GM21360 (cell line): ENCODE results near the gene SEMA3D.

Source experiments
- ATAC-seq: cut with Tn5 transposase; IDR thresholded peaks from one replicate; pipeline ENCODE4 v1.9.1; 2021; ENCODE audit warnings: mild to moderate bottlenecking, moderate library complexity; ENCODE audit not compliant: unreplicated experiment

Gene SEMA3D

DNA sequence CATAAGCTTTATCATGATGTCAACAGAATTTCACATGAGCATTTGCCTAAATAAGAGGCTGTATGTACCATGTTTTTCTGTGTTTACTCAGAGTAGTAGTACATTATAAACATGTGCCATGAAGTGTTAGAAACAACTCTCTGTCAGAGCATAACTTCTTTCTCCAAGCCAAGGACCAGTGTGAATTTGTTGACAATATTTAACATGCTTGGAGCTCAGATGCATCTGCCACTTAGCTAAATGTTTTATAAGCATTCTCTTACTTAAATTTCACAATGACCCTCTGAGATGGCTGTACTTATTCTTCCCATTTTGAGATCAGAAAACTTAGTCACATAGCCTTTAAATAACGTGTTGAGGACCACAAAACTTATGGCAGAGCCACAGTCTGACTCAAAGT lies 105.0 kb downstream of the SEMA3D start:
- no peak for ATAC-seq

DNA sequence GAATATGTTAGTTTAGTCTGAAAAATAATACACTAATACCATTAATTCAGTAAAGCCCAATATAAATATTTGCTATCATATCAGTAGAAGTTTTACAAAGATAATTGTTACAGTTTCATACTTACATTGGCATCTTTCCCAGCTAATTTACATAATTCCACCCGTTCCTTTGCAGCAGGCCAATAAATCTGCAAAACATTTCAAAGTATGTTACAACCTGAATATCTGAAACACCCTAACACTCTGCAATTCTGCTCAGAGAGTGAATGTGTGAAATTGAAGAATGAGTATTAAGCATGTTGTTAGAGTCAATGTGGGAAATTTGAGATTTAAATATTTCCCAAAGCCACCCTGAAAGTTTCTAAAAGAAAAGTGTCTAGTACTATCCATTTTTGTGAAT lies 105.5 kb downstream of the SEMA3D start:
- no peak for ATAC-seq

DNA sequence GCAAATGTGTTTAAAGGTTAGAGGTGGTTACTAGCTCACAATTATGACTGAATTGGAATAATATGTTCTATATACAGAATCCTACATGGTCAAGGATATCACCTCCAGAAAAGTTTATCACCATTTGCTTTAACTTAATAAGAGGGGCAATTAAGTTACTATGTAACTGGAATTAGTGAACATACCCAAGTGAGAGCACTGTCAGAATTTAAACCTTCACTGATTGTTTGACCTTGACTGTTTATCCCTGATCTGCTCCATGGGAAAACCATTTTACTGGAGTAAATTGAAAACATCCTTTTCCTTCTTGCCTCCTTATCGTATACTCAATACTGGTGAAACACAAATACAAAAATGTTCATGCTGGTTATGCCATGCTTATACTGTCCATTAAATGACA lies 107.4 kb downstream of the SEMA3D start:
- no peak for ATAC-seq

DNA sequence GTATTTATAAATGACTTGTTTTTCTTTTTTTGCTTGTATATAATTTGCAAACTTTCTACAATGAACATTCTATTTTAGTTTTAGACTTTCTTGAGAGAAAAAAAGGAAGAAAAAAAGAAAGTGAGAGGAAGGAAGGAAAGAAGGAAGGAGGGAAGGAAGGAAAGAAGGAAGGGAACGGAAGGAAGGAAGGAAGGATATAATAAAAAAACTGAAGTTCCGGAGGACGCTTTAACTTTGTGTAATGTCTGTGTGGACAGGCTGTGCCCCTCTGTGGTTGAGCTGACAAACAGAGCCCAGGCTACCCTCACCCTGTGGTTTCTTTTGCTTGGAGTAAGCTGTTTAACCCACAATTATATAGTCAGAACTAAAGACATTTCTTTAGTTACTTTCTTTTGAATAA lies 108.7 kb downstream of the SEMA3D start:
- no peak for ATAC-seq

DNA sequence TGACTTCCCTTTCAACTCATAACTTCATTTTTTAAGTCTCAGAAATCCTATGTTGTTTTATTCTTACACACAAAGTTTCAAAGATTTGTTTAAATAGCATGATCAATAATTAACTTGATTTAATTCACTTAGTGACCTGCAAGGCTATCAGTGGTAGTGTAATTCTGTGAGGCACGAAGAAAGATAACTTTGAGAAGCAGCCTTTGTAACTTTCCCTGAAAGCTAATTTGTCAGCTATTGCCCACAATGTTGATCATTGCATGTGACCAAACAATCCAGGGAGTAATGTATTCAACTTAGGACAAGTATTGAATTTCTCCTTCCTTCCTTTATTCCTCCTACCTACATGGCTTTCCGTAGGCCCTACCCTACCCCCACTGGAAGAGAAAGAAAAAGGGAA lies 111.0 kb downstream of the SEMA3D start:
- ATAC-seq = no peak

DNA sequence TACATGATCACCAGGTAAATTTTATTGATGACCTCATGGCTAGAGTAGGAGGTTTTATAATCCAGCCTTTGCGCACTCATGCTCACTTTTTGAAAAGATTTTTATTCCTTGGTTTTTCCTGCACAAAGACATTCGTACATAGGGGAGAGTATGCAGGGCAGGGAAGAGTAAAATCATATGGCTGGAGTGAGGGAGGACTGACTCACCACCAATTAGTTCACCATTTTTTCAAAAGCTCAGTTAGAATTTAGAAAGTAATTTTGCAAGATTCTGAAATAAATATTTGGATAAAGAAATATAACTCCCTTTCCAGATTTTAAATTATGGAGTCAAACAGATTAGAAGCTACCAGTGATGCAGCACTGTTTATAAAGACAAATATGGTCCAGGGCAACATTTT lies 111.9 kb downstream of the SEMA3D start:
- ATAC-seq = no peak

DNA sequence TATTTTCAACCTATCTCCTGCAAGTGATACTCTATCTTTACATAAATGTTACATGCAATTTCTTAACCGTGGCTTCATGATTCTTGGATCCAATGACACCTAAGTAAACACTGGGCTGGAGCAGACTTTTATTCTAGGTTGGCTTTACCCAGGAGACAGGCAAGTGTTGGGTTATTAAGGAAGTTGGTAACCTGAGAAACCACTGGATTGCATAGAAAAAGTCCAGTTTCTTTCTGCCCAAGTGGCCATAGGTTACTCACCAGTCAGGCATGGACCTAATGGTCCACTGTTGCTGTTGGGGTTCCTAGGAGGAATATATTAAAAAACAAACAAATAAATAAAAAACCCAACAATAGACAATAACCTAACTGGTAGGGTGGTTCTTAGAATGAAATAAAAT lies 112.8 kb downstream of the SEMA3D start:
- no peak for ATAC-seq

DNA sequence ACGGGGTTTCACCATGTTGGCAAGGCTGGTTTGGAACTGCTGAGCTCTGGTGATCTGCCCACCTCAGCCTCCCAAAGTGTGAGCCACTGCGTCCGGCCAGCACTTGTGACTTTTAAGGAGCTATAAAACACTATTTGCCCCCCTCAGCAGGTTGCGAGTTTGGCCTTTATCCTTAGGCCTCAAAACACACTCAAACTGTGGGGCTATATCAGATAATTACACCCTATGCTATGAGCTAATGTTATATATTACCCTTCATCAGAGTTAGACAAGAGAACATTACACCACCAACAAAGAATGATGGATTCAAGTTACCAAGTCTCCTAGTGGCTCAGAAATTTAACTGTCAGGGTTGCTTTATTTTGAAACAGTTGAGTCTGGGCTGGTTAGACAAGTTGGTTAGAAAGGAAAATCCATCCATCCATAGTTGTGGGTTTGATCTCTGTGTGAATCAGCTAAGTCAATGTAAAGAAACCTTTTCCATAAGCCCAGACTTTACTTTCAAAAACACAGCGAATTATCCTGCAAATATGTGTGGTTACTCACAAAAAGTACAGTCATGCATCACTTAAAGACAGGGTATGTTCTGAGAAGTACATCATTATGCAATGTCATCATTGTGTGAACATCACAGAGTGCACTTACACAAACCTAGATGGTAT lies 115.8 kb downstream of the SEMA3D start:
- no peak for ATAC-seq

DNA sequence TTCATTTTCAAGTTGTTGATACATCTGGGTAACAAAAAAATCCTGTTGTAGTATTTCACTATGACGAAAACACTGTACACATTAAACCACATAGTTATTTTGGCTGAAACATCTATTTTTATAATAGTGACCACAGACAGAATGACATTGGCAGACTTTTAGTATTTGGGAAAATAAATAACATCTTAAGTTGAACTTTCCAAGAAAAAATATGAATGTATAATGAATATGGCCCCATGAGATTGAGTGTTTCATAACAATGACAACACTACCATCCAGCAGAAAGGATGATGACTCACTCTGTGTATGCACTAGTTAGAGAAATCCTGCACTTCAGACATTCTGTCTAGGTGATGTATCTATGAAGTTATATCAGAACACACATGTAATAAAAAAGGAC lies 118.1 kb downstream of the SEMA3D start:
- no peak for ATAC-seq

DNA sequence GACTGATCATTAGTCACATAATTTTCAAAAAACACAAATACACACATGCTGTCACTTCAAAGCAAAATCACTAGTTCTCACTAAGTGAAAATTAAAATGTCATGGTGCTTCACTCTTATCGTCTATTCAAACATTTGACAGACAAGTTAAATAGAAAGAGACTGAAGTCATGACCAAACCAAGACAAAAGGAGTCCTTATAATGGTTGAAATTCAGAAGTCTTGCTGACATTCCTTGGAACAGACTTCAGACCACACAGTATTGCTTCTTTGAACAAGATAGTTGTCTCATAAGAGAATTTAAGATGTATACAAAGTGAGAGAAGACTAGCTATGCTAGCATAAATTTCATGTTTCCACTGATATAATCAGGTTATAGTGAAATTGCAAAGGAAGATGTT lies 119.5 kb downstream of the SEMA3D start:
- no peak for ATAC-seq

DNA sequence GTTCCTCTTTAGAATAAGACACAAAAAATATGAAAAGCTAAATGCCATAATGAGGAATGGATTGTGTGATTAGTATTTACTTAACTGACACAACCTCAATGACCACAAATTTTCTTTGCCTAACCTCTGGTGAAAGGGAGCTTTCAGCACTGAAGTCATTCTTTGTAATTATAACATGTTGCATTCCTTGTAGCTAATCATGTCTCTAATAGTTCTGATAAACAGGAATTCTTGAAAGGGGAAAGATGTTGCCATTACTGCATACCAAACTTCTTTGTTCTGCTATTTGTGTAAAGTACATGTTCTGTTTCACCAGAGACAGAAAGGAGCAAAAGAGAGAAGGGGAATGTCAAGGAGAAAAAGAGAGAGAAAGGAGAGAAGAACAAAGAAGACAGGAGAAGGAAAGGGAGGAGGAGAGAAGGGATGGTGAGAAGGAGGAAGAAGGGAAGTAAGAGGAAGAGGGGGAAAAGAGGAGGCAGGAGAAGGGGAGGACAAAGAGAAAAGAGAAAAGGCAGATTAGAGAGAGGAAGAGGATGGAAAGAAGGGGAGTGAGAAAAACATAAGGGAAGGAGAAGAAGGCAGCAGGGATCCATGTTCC lies 120.9 kb downstream of the SEMA3D start:
- ATAC-seq = no peak

DNA sequence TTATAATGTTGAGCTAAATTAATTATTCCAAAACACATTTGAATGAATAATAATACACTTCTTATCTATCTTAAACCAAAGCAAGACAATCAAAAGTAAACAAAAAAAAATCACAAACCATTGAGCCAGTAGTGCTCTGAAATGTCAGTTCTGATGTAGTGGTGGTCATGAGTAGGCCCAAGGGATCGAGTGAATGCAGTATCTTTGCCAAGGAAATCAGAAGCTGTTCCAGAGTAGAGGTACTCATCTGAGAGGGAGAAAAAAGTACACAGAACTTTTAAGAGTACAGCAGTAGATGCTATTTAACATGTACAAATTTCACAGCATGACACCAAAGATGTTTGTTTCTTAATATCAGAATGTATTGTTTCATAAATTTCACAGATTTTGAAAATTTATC lies 121.5 kb downstream of the SEMA3D start:
- ATAC-seq = no peak

DNA sequence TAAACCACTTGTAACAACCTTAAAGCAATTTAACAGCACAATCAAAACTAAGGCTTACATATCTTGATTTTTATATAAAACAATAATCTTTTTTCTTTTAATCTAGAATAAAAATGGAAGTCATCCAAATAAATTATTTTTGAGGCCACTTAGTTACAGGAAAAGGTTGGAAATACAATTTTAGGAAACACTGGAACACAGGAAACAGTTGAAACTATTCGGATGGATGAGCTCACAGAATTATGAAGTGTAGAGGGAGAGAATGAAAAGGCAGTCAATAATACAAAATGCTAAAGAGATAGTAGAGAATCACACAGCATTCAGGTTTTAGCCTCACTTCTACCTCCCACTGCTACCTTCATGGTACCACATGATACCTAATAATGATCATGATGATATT lies 124.2 kb downstream of the SEMA3D start:
- ATAC-seq = no peak

DNA sequence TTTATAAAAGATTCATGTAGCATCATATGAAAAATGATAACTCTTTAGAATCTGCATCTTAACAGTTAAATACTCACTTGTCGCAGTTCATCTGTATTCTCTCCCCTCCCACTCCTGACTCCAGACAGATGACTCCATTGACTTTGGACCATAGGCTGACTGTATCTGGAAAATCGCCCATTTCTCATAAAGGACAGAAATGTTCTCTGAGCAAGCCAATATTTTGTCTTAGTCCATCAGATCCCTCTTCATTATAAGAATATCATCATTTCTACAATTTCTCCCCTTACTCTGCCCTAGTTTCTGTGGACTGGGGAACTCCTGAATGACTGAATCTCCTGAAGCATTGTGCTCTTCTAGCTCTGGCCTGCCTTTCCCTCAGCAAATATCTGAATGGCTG lies 125.4 kb downstream of the SEMA3D start:
- no peak for ATAC-seq

DNA sequence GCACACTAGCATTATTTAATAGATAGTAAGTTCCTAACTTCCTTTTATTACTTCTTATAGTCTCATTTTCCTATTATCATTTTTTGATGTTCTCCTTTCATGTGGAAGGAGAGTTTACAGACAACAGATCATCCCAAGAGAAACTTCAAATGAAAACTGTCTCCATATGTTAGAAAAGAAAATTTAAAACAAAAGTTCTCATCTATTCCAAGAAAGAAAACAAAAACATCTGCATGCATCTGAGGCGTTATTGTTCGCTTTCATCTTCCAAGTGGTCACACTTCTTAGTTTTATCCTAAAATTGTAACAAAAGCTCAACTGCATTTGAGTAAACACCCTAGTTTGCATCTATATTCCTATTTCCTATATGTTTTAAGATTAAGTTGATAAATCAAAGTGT lies 126.2 kb downstream of the SEMA3D start:
- ATAC-seq = no peak

DNA sequence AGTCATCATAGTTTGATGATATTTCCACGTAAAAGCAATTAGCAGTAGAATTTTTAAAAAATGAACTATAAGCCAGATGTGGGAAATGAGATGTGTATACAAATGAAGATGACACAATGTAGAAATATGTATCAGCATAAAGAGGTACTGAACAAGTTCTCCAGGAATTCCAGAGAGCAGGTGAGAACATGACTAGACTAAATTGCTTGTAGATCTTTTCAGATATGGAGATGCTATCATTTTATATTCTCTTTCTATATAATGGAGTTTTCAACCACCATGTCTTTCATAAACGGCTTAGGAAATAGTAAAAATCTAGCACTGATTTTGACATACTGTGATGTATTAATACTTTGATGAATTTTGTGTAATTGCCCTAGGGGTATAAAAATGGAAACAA lies 130.9 kb downstream of the SEMA3D start:
- ATAC-seq = no peak

DNA sequence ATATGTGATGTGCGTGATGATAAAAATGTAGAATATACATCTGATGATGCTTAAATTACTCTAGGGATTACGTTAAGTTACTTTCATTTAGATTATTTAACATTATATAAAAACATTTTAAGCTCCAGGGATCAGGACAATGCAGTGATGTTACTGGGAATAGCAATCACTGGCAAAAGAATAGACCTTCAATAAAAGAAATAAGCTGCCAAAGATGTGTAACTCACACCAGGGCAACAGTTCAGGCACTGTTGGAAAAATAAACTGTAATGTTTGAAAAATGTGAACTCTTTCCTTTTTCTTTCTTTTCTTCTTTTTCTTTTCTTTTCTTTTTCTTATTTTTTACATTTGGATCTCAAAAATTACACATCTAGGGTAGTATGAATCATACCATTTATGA lies 131.7 kb downstream of the SEMA3D start:
- ATAC-seq = no peak

DNA sequence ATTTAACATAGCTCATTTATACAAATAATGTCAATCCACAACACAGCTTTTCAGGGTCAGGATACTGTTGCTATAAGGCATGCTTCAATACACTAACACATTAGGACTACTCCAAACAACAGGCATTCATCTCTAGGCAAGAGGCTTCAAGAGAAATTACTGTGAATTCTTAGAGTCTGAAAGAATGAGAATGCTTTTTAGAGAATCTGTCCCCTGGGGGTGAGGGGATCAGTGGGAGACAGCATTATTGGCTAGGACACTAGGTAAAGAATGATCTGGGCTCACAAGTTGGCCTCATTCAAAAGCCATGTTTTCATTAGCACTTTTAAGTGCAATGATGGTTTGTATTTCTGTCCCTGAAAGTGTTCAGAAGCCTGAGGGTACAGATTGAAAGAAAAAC lies 132.6 kb downstream of the SEMA3D start:
- no peak for ATAC-seq

DNA sequence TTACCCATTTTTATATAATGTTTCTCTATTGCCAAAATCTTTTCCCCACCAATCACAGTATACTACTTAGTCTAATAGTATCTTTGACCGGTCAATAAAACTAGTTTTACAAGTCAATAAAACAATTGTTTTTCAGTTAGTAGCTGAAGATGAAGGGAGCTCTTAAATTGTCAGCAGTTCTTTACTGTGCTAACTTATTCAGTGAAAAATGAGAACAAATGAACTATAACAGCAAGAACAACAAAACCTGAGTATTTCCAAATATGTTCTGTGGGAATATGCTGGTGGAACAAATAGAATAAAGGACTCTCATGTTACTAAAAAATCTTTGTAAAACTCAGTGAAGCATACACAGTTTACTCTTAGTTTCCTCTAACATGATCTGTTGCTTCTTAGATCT lies 134.0 kb downstream of the SEMA3D start:
- no peak for ATAC-seq

DNA sequence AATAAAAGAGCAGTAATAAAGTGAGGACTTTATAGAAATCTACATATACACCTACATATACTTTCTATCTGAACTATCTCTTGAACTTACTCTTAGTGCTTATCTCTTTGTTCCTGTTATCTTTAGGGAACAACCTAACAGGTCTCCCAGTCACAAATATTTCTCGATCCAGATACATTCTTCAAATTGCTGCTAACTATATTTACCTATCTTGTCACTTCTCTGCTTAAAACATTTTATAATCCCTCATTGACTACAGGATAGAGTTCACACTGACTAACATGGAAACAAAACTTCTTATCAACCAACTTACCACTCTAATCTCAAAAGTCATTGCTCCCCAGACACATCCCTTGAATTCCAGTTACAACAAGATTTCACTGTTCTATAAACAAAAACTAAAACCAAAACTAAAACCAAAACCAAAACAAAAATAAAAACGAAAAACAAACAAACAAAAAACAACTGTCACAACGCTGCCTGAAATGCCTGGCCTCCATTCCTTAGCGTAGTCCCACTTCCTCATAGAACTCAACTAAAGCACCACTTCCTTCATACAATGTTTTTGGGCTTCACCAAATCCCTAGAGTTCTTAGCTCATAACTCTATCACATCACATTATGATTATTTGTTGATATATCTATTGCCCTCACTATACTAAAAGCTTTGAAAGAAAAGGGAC lies 134.7 kb downstream of the SEMA3D start:
- ATAC-seq = no peak

DNA sequence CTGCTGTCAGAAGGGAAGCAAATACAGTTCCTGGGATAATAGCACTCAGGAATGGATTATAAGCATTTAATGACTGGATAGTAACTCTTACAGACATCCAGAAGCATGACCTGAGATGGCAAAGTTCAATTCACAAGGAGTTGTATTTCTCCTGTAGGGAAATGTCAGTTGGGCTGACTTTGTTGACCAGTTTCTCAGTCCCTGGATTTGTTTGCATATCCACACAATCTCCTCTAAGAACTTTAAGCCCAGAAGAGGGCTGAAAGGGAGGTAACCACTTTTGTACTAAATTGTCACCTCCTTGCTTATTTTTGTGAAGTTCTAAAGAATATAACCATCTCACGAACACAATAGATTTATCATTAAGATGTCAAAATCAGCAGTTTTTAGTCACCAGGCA lies 140.3 kb downstream of the SEMA3D start:
- ATAC-seq = no peak

DNA sequence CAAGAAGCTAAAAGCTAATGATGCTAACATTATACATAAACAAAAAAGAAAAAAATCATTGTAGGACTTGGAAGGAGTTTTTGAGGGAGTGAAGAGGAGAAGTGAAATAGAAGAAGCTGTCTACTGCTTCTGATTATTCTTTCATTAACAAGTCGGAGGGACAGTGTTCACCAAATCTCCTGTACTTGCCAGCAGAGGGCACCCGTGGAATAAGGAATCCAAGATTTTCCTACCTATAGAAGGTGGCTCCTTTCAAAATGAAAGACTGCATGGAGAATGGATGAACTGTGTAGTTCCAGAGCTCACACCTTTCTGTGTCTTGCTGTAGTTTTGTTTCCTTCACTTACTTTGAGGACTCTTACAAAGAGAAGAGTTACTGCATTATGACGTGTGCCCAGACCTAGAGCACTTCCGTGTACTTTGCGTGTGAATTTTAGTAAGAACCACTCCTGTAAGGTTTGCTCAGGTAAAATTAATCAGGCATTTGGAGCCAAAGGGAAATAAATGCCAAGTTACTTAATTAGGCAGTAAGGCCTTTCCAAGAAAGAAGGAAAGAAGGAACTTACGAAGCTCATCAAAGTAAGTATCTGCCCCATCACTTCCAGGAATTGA lies 145.1 kb downstream of the SEMA3D start:
- ATAC-seq = peak; percentile 50
